Ovary (tissue), 9 donors: ENCODE measurements around the gene NRTN. TPM values are rescaled to one million over a fixed set of nuclear protein-coding genes. Genes with fewer than 3 reads are reported as not detected.
"Not testable (repeated sequence)": the region's sequence is repeated elsewhere in the genome, so short reads cannot be mapped to it uniquely, and the experiment has no call there.

Source experiments
- DNase-seq, 5 donors: peaks; one replicate each; pipeline ENCODE4 v3.0.0-alpha.2; 2019 to 2020
- H3K27ac ChIP-seq, 2 donors: fragments of 200-600 bp; one replicate each; pipeline versions ENCODE4 v1.5.1 to v1.8.0; 2019 to 2022
- H3K27me3 ChIP-seq: fragments of 200-600 bp; one replicate; pipeline ENCODE4 v1.8.0; 2022
- H3K36me3 ChIP-seq: fragments of 200-600 bp; sonication (generic); one replicate; pipeline ENCODE4 v1.5.1; 2019
- H3K4me1 ChIP-seq: one replicate; pipeline ENCODE4 v1.8.1; 2013; ENCODE audit warnings: mild to moderate bottlenecking, moderate library complexity; ENCODE audit not compliant: insufficient read depth
- H3K4me3 ChIP-seq: fragments of 200-600 bp; sonication (generic); one replicate; pipeline ENCODE4 v1.5.1; 2017
- H3K9me3 ChIP-seq, 2 donors: fragments of 200-600 bp in 1 of 2; sonication (generic) in 1 of 2; one replicate each; pipeline versions ENCODE4 v1.5.1 to v1.8.1; 2013 to 2019; ENCODE audit warnings: mild to moderate bottlenecking in 1 of 2, moderate library complexity in 1 of 2
- EP300 ChIP-seq: sonication (generic); formaldehyde crosslinking; IDR thresholded peaks from one replicate; pipeline ENCODE4 v1.6.1; 2017; ENCODE audit warnings: antibody characterized with exemption
- POLR2A ChIP-seq: fragments of 450-650 bp; IDR thresholded peaks from one replicate; pipeline ENCODE4 v1.6.1; 2017; ENCODE audit warnings: antibody characterized with exemption, mild to moderate bottlenecking, moderate library complexity
- WGBS, 3 donors: extraction: QIAGEN DNeasy Blood & Tissue Kit in 1 of 3; methylation state at CpG; one replicate each; pipeline versions ENCODE4 v1.1.5 to v1.1.7; 2013 to 2017; 5-methylcytosine and 5-hydroxymethylcytosine counted together
- intact Hi-C, 4 donors: fragments of 100-400 bp; cut with DNase I; formaldehyde crosslinking; loops; one replicate each; pipeline versions ENCODE4 v1.11.0 to v1.15.1; 2022 to 2023
- polyA plus RNA-seq, 2 donors: library from polyadenylated mRNA; stranded (reverse); fragments of 200-250 nt in 1 of 2; fragments of 350-450 nt in 1 of 2; fragmentation: Illumina TruSeq in 1 of 2; extraction: RNeasy Lipid Tissue Mini Kit (QIAGEN cat#74804) in 1 of 2; gene quantifications; one replicate each; pipeline ENCODE4 v1.2.3, GENCODE V29; 2013 to 2014
- total RNA-seq, 7 donors: library from RNA; depleted of rRNA in 2 of 7; stranded (reverse); fragments of >200 nt in 2 of 7; fragmentation: NEBNext Ultra II Directional in 3 of 7; extraction: Animal tissue kit (Norgen Biotek cat#: 25700) in 3 of 7; gene quantifications; one replicate each; pipeline versions ENCODE4 v1.1.0 to v1.2.4, GENCODE V29; 2016 to 2023
- TF ChIP-seq, protein P1 (sequence below), 3 donors: fragments of 450-650 bp in 2 of 3; fragments of 200-600 bp in 1 of 3; IDR thresholded peaks; one replicate each; pipeline versions ENCODE4 v1.5.1 to v1.8.0; 2016 to 2022; ENCODE audit warnings: antibody characterized with exemption in 3 of 3, mild to moderate bottlenecking in 1 of 3
- donor health status: DM: no; HTN: no; CAD: no; lungs with moderate emphysema.
- donor health status: DM: no; HTN: no; CAD: no.
- donor health status: Bipolar disorder and iron deficiency.
- donor health status: DM: yes; HTN: yes; CAD: no.
- donor health status: DM: no; HTN: no; CAD: no.
- donor health status: DM: yes; HTN: yes; CAD: no.

The NRTN gene
- total and polyA plus RNA-seq, 9 donors, result 0.11 to 2.8 (median 0.65) TPM; not detected in 4

DNA sequence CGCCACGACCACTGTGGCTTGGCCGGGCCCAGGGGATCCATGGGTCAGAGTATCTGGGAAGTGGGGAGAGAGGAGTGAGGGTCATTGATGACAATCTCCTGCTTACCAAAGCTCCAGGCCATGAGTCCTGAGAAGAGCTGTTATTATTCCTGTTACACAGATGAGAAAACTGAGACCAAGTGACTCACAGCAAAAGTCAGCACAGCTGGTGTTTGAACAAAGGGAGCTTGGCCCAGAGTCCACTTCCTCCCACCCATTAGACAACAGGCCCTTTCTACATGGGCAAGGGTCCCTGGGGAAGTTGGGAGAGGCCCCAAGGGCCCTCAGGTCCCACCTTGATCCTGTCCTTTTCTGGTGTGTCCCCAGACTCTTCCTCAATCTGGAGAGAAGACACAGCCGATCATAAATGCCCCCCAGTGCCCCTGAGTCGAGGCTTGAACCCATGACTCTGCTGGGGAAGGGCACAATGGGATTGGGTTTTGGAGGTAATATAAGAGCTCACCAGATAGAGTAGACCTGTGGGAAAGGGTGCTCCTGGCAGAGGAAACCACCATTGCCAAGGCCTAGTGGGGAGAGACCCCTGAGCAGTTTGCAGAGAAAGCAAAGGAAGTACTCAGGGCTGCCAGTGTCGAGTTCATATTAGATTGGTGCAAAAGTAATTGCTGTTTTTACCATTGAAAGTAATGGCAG, 27.8 kb downstream of the NRTN start:
- TF ChIP-seq, protein P1, sequence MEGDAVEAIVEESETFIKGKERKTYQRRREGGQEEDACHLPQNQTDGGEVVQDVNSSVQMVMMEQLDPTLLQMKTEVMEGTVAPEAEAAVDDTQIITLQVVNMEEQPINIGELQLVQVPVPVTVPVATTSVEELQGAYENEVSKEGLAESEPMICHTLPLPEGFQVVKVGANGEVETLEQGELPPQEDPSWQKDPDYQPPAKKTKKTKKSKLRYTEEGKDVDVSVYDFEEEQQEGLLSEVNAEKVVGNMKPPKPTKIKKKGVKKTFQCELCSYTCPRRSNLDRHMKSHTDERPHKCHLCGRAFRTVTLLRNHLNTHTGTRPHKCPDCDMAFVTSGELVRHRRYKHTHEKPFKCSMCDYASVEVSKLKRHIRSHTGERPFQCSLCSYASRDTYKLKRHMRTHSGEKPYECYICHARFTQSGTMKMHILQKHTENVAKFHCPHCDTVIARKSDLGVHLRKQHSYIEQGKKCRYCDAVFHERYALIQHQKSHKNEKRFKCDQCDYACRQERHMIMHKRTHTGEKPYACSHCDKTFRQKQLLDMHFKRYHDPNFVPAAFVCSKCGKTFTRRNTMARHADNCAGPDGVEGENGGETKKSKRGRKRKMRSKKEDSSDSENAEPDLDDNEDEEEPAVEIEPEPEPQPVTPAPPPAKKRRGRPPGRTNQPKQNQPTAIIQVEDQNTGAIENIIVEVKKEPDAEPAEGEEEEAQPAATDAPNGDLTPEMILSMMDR (IDR thresholded peaks at IDR 0.05), result no peak
- TF ChIP-seq POLR2A, result no peak
- TF ChIP-seq EP300, result no peak
- no peak overlapping the region for H3K4me3 ChIP-seq
- H3K9me3 ChIP-seq, result no peaks in the 10 kb centered on the region
- H3K27ac ChIP-seq, result no peak overlapping the region
- intact Hi-C loops, result no loop called here
- peaks cover 3% of the 10 kb centered on the region for H3K4me1 ChIP-seq
- no peak for DNase-seq
- 83 to 87% (median 85%) methylated on average over 6 of the region's 6 CpGs for WGBS, 3 donors
- H3K27me3 ChIP-seq, result no peaks in the 10 kb centered on the region
- no peaks in the 10 kb centered on the region for H3K36me3 ChIP-seq

DNA sequence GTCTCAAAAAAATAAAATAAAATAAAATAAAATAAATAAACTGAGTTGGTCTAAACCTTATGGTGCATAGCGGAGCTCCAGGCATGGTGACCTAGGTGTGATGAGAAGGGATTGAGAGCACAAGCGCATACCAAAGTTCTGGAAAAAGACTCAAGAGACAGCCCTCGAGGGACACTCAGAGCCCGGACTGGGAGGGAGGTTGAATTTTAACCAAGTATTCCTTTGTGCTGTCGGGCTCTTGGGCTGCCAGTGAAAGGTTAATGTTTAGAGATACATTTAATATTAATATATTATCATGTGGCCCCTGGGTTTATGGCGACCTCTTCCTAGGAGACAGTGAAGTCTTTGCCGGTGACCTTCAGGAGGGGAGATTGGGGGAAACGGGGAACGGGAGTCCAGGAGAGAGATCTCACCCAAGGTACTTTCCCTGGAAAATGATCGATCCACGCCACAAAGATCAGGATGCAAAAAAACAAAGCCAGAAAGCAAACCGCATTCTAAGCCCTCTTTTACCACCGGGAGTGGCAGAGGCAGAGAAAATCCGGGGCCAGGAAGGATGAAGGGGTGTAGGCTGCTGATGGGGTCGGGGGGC, 33.0 kb downstream of the NRTN start:
- Histone ChIP-seq H3K9me3 (no peaks in the 10 kb centered on the region), H3K27me3 (no peaks in the 10 kb centered on the region), H3K4me3 (no peak overlapping the region), H3K27ac (no peak overlapping the region), H3K4me1 (no peaks in the 10 kb centered on the region), H3K36me3 (no peaks in the 10 kb centered on the region)
- intact Hi-C loops, result no loop called here
- 30 to 37% (median 33%) methylated on average over 15 of the region's 15 CpGs for WGBS, 3 donors
- no peak for DNase-seq
- TF ChIP-seq POLR2A, result no peak
- TF ChIP-seq, protein P1 (IDR thresholded peaks at IDR 0.05), result no peak

DNA sequence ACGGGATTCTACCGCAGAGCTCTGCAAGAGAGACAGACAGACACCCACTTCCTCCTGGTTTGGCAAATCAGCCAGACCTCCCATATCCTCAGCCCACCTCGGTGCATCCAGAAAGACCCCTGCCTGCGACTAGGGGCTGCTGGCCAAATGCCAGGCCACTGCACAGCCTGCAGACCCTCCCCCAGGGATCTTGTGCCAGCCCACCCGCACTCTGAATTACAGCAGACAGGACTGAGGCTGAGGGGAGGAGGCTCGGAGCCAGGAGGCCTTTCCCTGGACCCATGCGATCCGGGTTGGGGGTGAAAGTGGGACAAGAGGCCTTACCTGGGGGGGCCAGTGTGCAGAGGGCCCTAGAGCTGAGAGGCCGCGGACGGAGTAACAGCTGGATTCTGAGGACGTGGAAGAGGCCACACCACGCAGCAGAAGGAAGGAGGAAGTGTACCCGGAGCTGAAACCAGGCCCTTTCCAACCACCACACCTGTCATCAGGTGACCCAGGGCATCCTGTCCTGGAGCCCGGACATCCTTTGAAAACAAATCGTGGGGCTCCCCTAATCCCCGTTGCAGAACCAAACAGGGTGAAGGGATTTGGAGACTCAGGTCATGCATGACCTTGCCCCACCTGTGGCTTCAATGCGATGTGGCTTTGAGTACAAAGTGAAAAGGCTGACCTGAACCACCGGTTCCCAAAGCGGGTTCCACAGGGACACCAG, 33.6 kb downstream of the NRTN start:
- TF ChIP-seq, protein P1 (IDR thresholded peaks at IDR 0.05), result no peak
- WGBS, 3 donors, result 47 to 57% (median 54%) methylated on average over 19 to 20 of the region's 20 CpGs
- H3K4me3 ChIP-seq, result no peak overlapping the region
- intact Hi-C loops, result no loop called here
- no peaks in the 10 kb centered on the region for H3K4me1 ChIP-seq
- no peaks in the 10 kb centered on the region for H3K36me3 ChIP-seq
- H3K27me3 ChIP-seq, result no peaks in the 10 kb centered on the region
- DNase-seq, result no peak
- no peak overlapping the region for H3K27ac ChIP-seq
- H3K9me3 ChIP-seq, result no peaks in the 10 kb centered on the region

DNA sequence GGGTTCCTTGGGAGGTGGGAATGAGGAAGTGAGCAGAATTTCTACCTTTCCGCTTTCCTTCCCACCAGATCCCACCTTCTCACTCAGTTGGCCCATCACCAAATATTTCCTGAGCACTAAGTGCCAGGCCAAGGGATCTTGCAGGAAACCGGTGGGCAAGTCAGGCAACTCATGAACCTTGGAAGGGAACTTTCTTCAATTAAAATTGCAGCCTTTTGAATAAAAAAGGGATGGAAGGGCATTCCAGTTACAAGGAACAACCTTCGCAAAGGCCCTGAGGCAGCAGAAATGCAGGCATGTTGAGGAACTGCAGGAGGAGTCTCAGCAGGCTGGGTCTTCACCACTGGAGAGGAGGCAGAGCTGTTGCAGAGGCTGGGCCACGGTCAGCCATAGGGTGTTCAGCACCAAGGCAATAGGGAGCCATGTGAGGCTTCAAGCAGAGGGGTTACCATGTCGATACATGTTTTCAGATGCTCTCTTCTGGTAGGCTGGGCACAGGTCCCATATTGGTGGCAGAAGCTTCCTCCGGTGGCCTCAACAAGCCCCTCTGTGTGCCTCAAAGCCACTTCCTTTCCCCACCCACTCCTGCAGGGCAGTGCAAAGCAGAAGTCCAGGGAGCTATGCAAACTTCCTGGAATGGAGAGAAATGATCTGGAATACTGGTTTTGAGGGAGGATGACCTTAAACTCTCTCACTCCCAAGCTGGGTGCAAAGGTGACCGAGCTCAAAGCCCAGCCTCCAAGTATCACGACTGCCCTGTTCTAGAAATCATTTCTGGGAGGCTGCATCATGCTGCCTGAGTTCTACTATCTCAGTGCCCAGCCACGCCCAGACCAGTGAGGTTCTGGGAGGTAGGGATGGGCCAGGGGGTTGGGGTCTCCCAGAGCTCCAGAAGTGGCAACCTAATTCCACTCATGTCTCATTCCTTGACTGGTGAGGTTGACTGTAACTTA, 34.5 kb downstream of the NRTN start, which contains the start of gene FUT6:
TSS of gene FUT6 (minus strand) at position 638 of the 953 bp plus-strand sequence. CDS start 7,135 bp downstream, outside the sequence.
- TF ChIP-seq POLR2A, result no peak
- TF ChIP-seq, protein P1 (IDR thresholded peaks at IDR 0.05), result no peak
- TF ChIP-seq EP300, result no peak
- no peak for DNase-seq
- Histone ChIP-seq H3K9me3 (no peaks in the 10 kb centered on the region), H3K4me1 (no peaks in the 10 kb centered on the region), H3K36me3 (no peaks in the 10 kb centered on the region), H3K4me3 (no peak within 1 kb of the TSS), H3K27ac (no peak within 1 kb of the TSS), H3K27me3 (no peaks in the 10 kb centered on the region)
- 79 to 86% (median 82%) methylated on average over 9 of the region's 9 CpGs for WGBS, 3 donors
- intact Hi-C loops, result no loop called here

DNA sequence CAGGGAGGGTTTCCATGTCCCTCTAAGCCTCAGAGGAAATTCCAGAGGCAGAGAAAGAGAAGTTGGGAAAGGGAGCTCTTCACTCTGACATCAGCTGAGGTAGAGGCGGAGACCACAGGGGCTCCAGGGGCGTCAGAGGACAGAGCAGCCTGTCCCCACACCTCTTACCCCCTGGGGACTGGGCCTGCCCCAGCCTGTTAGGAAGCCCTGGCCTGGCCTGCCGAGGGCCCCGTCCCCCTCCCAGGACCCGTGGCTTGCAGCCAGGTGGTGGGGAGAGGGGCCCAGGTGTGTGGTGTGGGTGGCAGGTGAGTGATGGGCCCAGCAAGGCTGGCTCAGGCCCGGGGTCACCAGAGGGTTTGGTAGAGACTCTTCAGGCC, 36.9 kb downstream of the NRTN start:
- H3K27ac ChIP-seq, DNase-seq, H3K4me3 ChIP-seq, H3K36me3 ChIP-seq, intact Hi-C loops, H3K9me3 ChIP-seq, H3K27me3 ChIP-seq, H3K4me1 ChIP-seq: not testable (repeated sequence)
- WGBS, 3 donors, result 68 to 75% (median 75%) methylated on average over 1 to 6 of the region's 6 CpGs
